Caco-2 (cell line): ENCODE results near the gene SEMA3A. TPM values are rescaled to one million over a fixed set of nuclear protein-coding genes. Genes with fewer than 3 reads are reported as not detected.
A peak's percentile ranks its signal among the peaks of the same experiment; 100 is the strongest.

Source experiments
- BruUV-seq: library from RNA; stranded (reverse); fragments of 400-500 nt; replicated peaks from 2 replicates; lab custom pipeline; 2021; lab: Mats Ljungman, UMichigan
- CTCF ChIA-PET: fragments of 300-600 bp; sonication (Branson Sonifier 250); formaldehyde crosslinking; loops from one replicate; lab custom pipeline; 2022; ENCODE audit warnings: antibody characterized with exemption; lab: Charles Lee
- POLR2A ChIA-PET: fragments of 300-600 bp; sonication (Branson Sonifier 250); formaldehyde crosslinking; loops from one replicate; lab custom pipeline; 2022; ENCODE audit warnings: antibody characterized with exemption; lab: Charles Lee
- DNase-seq, 2 experiments: peaks; one replicate each; pipeline versions ENCODE4 v3.0.0 to v3.0.0-alpha.2; 2020 to 2022
- H3K27me3 ChIP-seq: replicated peaks from 2 replicates; pipeline ENCODE4 v1.6.0; 2011; ENCODE audit warnings: low read length; ENCODE audit not compliant: control insufficient read depth, insufficient read depth
- H3K36me3 ChIP-seq: 2 replicates; pipeline ENCODE4 v1.5.1; 2011; ENCODE audit warnings: low read length; ENCODE audit not compliant: control insufficient read depth, insufficient read depth
- H3K4me1 ChIP-seq: fragments of 250-450 bp; sonication (Bioruptor Pico); 2 replicates; pipeline ENCODE4 v1.5.1; 2020; ENCODE audit warnings: mild to moderate bottlenecking
- H3K4me3 ChIP-seq: 2 replicates; pipeline ENCODE4 v1.5.1; 2011; ENCODE audit warnings: low read depth, mild to moderate bottlenecking, control low read depth, low read length
- H3K9me3 ChIP-seq: fragments of 250-450 bp; sonication (Bioruptor Pico); 2 replicates; pipeline ENCODE4 v1.5.1; 2020; ENCODE audit warnings: mild to moderate bottlenecking, moderate library complexity
- H3K27ac Mint-ChIP-seq: one replicate; pipeline ENCODE4 v1.8.0; 2022; ENCODE audit warnings: mixed read lengths; ENCODE audit not compliant: unreplicated experiment
- H3K27me3 Mint-ChIP-seq: one replicate; pipeline ENCODE4 v1.8.0; 2022; ENCODE audit warnings: mixed read lengths; ENCODE audit not compliant: insufficient read depth, unreplicated experiment
- H3K36me3 Mint-ChIP-seq: one replicate; pipeline ENCODE4 v1.8.0; 2022; ENCODE audit warnings: mild to moderate bottlenecking, mixed read lengths; ENCODE audit not compliant: insufficient read depth, unreplicated experiment
- H3K4me1 Mint-ChIP-seq: one replicate; pipeline ENCODE4 v1.8.0; 2022; ENCODE audit warnings: low read depth, mixed read lengths; ENCODE audit not compliant: unreplicated experiment
- H3K4me3 Mint-ChIP-seq: one replicate; pipeline ENCODE4 v1.8.0; 2022; ENCODE audit warnings: mild to moderate bottlenecking, moderate library complexity, mixed read lengths; ENCODE audit not compliant: unreplicated experiment
- H3K9me3 Mint-ChIP-seq: one replicate; pipeline ENCODE4 v1.8.0; 2022; ENCODE audit warnings: mixed read lengths; ENCODE audit not compliant: unreplicated experiment
- CTCF ChIP-seq, 2 experiments: fragments of 200-600 bp in 1 of 2; IDR thresholded peaks; 1 replicate in 1 of 2; 2 replicates in 1 of 2; pipeline versions ENCODE4 v1.5.1 to v1.8.0; 2011 to 2022; ENCODE audit warnings: antibody characterized with exemption in 1 of 2, control low read depth in 1 of 2, inconsistent platforms in 1 of 2, low read depth in 1 of 2, low read length in 1 of 2, mild to moderate bottlenecking in 1 of 2, moderate library complexity in 1 of 2; ENCODE audit not compliant: insufficient read depth in 1 of 2, severe bottlenecking in 1 of 2, unreplicated experiment in 1 of 2
- intact Hi-C: fragments of 100-400 bp; cut with micrococcal nuclease; formaldehyde crosslinking; loops from one replicate; pipeline ENCODE4 v1.10.0; 2022; ENCODE audit not compliant: unreplicated experiment
- total RNA-seq: library from RNA; stranded (reverse); gene quantifications from 2 replicates; pipeline ENCODE4 v1.2.3, GENCODE V29; 2022

SEMA3A gene
- total RNA-seq, 1 experiment from 2014 or later, result 55.1 TPM

GRCh38 chr7:84181628-84182027 lies 13.0 kb downstream of the SEMA3A start:
- no peak overlapping the region for H3K27ac Mint-ChIP-seq
- intact Hi-C loops, result no loop called here

DNA sequence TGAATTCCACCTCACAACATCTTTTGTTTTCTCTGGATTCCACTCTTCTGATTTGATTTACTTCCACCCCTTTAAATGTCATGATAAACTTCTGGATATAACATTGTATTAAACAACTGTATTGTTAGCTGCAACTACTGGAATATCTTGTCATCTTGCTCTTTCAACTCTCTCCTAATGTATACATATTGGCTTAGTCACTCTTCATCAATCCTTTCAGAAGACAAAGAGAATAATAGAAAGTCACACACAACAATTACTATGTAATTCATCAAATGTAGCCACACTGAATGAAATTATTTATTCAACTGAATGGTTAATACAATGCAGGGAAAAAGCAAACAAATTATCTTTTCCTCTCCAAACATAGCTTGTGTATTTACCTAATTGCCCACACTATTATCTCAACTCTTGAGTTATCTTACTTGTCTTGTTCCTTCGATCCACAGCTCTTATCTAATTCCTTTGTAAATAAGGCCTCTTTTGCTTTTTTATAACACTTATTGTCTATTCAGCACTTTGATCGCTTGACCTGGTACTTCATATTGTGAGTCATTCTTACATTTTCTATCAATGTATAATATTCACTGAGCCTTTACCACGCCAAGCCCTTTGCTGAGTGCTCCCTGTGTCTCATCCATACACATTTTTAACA lies 16.7 kb downstream of the SEMA3A start:
- Histone ChIP-seq H3K4me1 (peaks cover 20% of the 10 kb centered on the region), H3K27me3 (no peaks in the 10 kb centered on the region), H3K36me3 (no peaks in the 10 kb centered on the region), H3K4me3 (no peak overlapping the region), H3K9me3 (no peaks in the 10 kb centered on the region)
- Mint-ChIP-seq H3K4me3 (no peak overlapping the region), H3K27me3 (no peaks in the 10 kb centered on the region), H3K9me3 (no peaks in the 10 kb centered on the region), H3K27ac (no peak overlapping the region), H3K36me3 (peaks cover 7% of the 10 kb centered on the region), H3K4me1 (no peaks in the 10 kb centered on the region)
- BruUV-seq, result no TSS peak
- intact Hi-C loops, result loop anchor here (1.0 kb wide), 2 partner anchors 156 to 351 kb away; no protein-coding TSS in a partner anchor
- TF ChIP-seq CTCF (IDR thresholded peaks at IDR 0.05; ENCODE audit: insufficient read depth in 1 of 2, low read depth in 1 of 2, low read length in 1 of 2, severe bottlenecking in 1 of 2, unreplicated experiment in 1 of 2), result no peak
- ChIA-PET CTCF (no interaction called here), POLR2A (no interaction called here)
- DNase-seq, result peak in 1 of 2 experiments; percentile 24

More at GRCh38 chr7:84181628-84182027, 13.0 kb downstream of the SEMA3A start:
- Mint-ChIP-seq H3K36me3 (peaks cover 5% of the 10 kb centered on the region), H3K4me1 (peaks cover 2% of the 10 kb centered on the region), H3K4me3 (no peak overlapping the region), H3K9me3 (no peaks in the 10 kb centered on the region), H3K27me3 (no peaks in the 10 kb centered on the region)
- Histone ChIP-seq H3K4me3 (no peak overlapping the region), H3K27me3 (no peaks in the 10 kb centered on the region), H3K36me3 (no peaks in the 10 kb centered on the region), H3K4me1 (peaks cover 20% of the 10 kb centered on the region), H3K9me3 (no peaks in the 10 kb centered on the region)
- no peak for DNase-seq
- ChIA-PET CTCF (no interaction called here), POLR2A (no interaction called here)
- no TSS peak for BruUV-seq
- no peak for TF ChIP-seq CTCF (IDR thresholded peaks at IDR 0.05; ENCODE audit: insufficient read depth in 1 of 2, low read depth in 1 of 2, low read length in 1 of 2, severe bottlenecking in 1 of 2, unreplicated experiment in 1 of 2)

DNA sequence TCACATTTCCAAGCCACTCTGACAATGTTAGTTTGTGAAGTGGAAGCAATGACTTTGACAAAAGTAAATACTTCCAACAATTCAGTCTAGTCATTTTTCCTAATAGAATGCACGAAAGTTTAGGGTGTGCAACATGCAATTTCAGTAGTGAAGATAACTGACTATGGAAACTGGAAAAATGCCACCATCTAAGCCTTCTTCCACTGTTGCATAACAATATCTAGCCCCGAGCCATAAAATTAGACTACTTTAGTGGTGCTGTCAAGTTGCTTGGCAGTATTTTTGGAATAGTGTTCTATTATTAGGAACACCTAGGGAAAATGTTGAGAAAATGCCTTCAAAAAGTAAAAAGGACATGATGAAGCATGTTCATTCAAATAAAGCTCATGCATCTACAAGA lies 17.9 kb downstream of the SEMA3A start:
- H3K9me3 ChIP-seq, result no peaks in the 10 kb centered on the region
- no TSS peak for BruUV-seq
- no peaks in the 10 kb centered on the region for H3K27me3 ChIP-seq
- no peaks in the 10 kb centered on the region for H3K9me3 Mint-ChIP-seq
- no peaks in the 10 kb centered on the region for H3K4me1 Mint-ChIP-seq
- H3K4me3 ChIP-seq, result no peak overlapping the region
- H3K4me3 Mint-ChIP-seq, result no peak overlapping the region
- intact Hi-C loops, result no loop called here
- no peak overlapping the region for H3K27ac Mint-ChIP-seq
- ChIA-PET CTCF (no interaction called here), POLR2A (no interaction called here)
- H3K4me1 ChIP-seq, result peaks cover 20% of the 10 kb centered on the region
- H3K36me3 ChIP-seq, result no peaks in the 10 kb centered on the region
- peaks cover 7% of the 10 kb centered on the region for H3K36me3 Mint-ChIP-seq
- no peaks in the 10 kb centered on the region for H3K27me3 Mint-ChIP-seq
- no peak for DNase-seq
- no peak for TF ChIP-seq CTCF (IDR thresholded peaks at IDR 0.05; ENCODE audit: insufficient read depth in 1 of 2, low read depth in 1 of 2, low read length in 1 of 2, severe bottlenecking in 1 of 2, unreplicated experiment in 1 of 2)
